Trophoblast cell (in vitro differentiated cells and primary cell): ENCODE data around the gene MTSS2.

Experiments
- DNase-seq, 2 donors: peaks; one replicate each; pipeline ENCODE4 v3.0.0-alpha.2; 2016
- H2AFZ ChIP-seq: 2 replicates; pipeline ENCODE4 v1.6.1; 2013; ENCODE audit warnings: low read length, moderate library complexity, mild to moderate bottlenecking; ENCODE audit not compliant: insufficient read depth, poor library complexity
- H2AK5ac ChIP-seq: 2 replicates; pipeline ENCODE4 v1.6.1; 2013; ENCODE audit warnings: mild to moderate bottlenecking, low read length
- H2BK120ac ChIP-seq: 2 replicates; pipeline ENCODE4 v1.6.1; 2013; ENCODE audit warnings: low read length, mild to moderate bottlenecking, moderate library complexity; ENCODE audit not compliant: insufficient read depth, poor library complexity
- H2BK12ac ChIP-seq: 2 replicates; pipeline ENCODE4 v1.6.1; 2013; ENCODE audit warnings: mild to moderate bottlenecking, low read length, moderate library complexity
- H2BK5ac ChIP-seq: 2 replicates; pipeline ENCODE4 v1.6.1; 2013; ENCODE audit warnings: low read length, low read depth, moderate library complexity, mild to moderate bottlenecking; ENCODE audit not compliant: poor library complexity
- H3K14ac ChIP-seq: 2 replicates; pipeline ENCODE4 v1.6.1; 2013; ENCODE audit warnings: mild to moderate bottlenecking, low read length
- H3K18ac ChIP-seq: 2 replicates; pipeline ENCODE4 v1.6.1; 2013; ENCODE audit warnings: mild to moderate bottlenecking, low read length
- H3K23ac ChIP-seq: 2 replicates; pipeline ENCODE4 v1.6.1; 2013; ENCODE audit warnings: low read length
- H3K27ac ChIP-seq: 2 replicates; pipeline ENCODE4 v1.5.1; 2013; ENCODE audit warnings: low read depth, mild to moderate bottlenecking, inconsistent platforms, low read length, moderate library complexity
- H3K27me3 ChIP-seq: 2 replicates; pipeline ENCODE4 v1.6.1; 2013; ENCODE audit warnings: inconsistent platforms, mild to moderate bottlenecking, low read length, moderate library complexity; ENCODE audit not compliant: insufficient read depth
- H3K36me3 ChIP-seq, 2 experiments: 1 replicate in 1 of 2; 2 replicates in 1 of 2; pipeline ENCODE4 v1.6.1; 2013; ENCODE audit warnings: low read length in 2 of 2, mild to moderate bottlenecking in 2 of 2, moderate library complexity in 1 of 2; ENCODE audit not compliant: insufficient read depth in 2 of 2, control insufficient read depth in 1 of 2
- H3K4ac ChIP-seq: 2 replicates; pipeline ENCODE4 v1.6.1; 2013; ENCODE audit warnings: low read depth, mild to moderate bottlenecking, low read length, moderate library complexity
- H3K4me1 ChIP-seq, 2 experiments: 1 replicate in 1 of 2; 2 replicates in 1 of 2; pipeline ENCODE4 v1.6.1; 2013; ENCODE audit warnings: low read length in 2 of 2, mild to moderate bottlenecking in 2 of 2, moderate library complexity in 1 of 2; ENCODE audit not compliant: insufficient read depth in 2 of 2, control insufficient read depth in 1 of 2
- H3K4me2 ChIP-seq: 2 replicates; pipeline ENCODE4 v1.6.1; 2013; ENCODE audit warnings: inconsistent platforms, mild to moderate bottlenecking, low read length, moderate library complexity
- H3K4me3 ChIP-seq: 2 replicates; pipeline ENCODE4 v1.5.1; 2013; ENCODE audit warnings: mild to moderate bottlenecking, low read depth, low read length, inconsistent platforms
- H3K79me1 ChIP-seq: one replicate; pipeline ENCODE4 v1.6.1; 2013; ENCODE audit warnings: low read length
- H3K79me2 ChIP-seq: 2 replicates; pipeline ENCODE4 v1.6.1; 2013; ENCODE audit warnings: low read length, mild to moderate bottlenecking; ENCODE audit not compliant: control insufficient read depth, insufficient read depth, poor library complexity
- H3K9ac ChIP-seq: 2 replicates; pipeline ENCODE4 v1.6.1; 2013; ENCODE audit warnings: mild to moderate bottlenecking, low read length
- H3K9me3 ChIP-seq: 2 replicates; pipeline ENCODE4 v1.6.1; 2013; ENCODE audit warnings: low read depth, mild to moderate bottlenecking, control low read depth, inconsistent platforms, low read length; ENCODE audit not compliant: insufficient read depth
- H4K12ac ChIP-seq: 2 replicates; pipeline ENCODE4 v1.6.1; 2013; ENCODE audit warnings: low read depth, mild to moderate bottlenecking, low read length, moderate library complexity
- H4K8ac ChIP-seq: 2 replicates; pipeline ENCODE4 v1.6.1; 2013; ENCODE audit warnings: low read depth, mild to moderate bottlenecking, low read length, moderate library complexity
- H4K91ac ChIP-seq: one replicate; pipeline ENCODE4 v1.6.1; 2013; ENCODE audit warnings: low read depth, mild to moderate bottlenecking, low read length, moderate library complexity
- WGBS: extraction: QIAGEN DNeasy Blood & Tissue Kit; methylation state at CpG from one replicate; pipeline ENCODE4 v1.1.7; 2013; ENCODE audit warnings: missing lambda C conversion rate; ENCODE audit not compliant: insufficient read length, insufficient coverage; ENCODE audit errors: extremely low coverage; 5-methylcytosine and 5-hydroxymethylcytosine counted together

The MTSS2 gene

DNA sequence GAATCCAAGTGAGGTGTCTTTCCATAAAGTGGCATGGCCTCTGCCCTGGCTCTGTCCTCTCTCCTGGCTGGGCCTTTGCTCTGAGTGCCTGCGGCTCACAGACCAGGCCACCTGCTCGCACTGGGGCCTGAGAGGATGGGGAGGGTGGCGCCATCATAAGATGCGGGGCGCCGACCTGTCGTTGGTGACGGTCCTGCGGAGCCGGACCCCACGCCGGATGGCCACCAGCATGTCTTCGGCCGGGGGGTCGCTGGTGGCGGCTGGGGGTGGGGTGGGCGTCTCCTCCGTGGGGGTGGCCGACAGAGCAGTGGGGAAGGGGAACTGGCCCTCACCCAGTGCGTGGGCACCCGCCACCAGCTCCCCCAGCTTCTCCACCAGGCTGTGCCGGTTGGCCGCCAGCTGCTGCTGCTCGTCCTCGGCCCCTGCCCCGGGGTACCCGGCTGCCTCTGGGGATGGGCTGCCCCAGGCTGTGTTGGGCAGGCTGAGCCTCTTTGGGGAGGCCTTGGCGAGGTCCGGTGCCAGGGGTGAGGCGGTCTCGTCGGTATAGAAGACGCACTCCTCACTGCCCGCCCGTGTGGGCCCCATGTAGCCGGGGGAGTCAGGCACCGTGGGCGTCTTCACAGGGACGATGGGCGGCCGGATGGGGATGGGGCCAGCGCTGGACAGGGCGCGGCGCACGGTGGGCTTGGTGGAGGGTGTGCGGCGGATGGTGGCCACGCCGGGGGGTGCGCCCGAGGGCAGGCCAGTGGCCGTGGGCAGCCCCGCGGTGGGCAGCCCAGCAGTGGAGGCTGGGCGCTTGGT, 22.1 kb downstream of the MTSS2 start:
- no peak overlapping the region for H2AK5ac ChIP-seq
- no peak for DNase-seq
- no peak overlapping the region for H3K9ac ChIP-seq
- no peak overlapping the region for H3K14ac ChIP-seq
- H3K79me2 ChIP-seq: no peaks in the 10 kb centered on the region
- H3K23ac ChIP-seq: no peak overlapping the region
- no peak overlapping the region for H2BK5ac ChIP-seq
- H3K79me1 ChIP-seq: no peaks in the 10 kb centered on the region
- H3K9me3 ChIP-seq: no peaks in the 10 kb centered on the region
- H3K27me3 ChIP-seq: no peaks in the 10 kb centered on the region
- H3K27ac ChIP-seq: no peak overlapping the region
- no peak overlapping the region for H2BK12ac ChIP-seq
- H4K12ac ChIP-seq: no peak overlapping the region
- H3K4me1 ChIP-seq: peaks cover 0 to 2% of the 10 kb centered on the region in 2 experiments
- H3K4me2 ChIP-seq: no peak overlapping the region
- no CpG with 5 or more reads among the region's 56 CpGs for WGBS
- H3K18ac ChIP-seq: no peak overlapping the region
- no peak overlapping the region for H3K4ac ChIP-seq
- no peak overlapping the region for H4K91ac ChIP-seq
- H4K8ac ChIP-seq: no peak overlapping the region
- H3K36me3 ChIP-seq: peaks cover 52 to 54% of the 10 kb centered on the region in 2 experiments
- H2AFZ ChIP-seq: no peak overlapping the region
- no peak overlapping the region for H2BK120ac ChIP-seq
- H3K4me3 ChIP-seq: peak overlapping the region; percentile 33

DNA sequence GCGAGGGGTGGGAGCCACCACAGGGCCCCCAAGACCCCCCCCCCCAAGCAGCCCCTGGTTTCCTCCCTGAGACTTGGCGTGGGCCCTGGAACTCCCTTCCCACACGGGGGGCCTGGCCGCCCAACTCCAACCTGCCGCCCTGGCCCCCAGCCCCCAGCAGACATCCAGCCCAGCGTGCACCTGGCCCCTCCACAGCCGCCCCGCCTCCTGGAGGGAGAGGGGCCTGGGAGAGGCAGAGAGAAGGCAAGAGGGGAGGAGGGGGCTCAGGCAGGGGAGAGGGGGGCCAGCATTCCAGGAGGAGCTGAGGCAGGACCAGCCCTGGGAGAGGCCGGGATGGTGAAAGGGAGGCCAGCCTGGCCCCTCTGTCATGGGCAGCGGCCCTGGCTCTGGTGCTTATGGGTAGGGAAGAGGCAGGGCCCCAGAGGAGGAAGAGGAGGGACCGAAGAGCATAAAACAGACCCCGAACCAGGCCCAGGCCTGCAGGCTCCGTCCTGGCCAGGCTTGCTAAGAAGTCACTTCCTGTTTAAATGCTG, 22.8 kb downstream of the MTSS2 start:
- no peak overlapping the region for H2BK5ac ChIP-seq
- no peak overlapping the region for H4K8ac ChIP-seq
- H3K4ac ChIP-seq: no peak overlapping the region
- no peak overlapping the region for H3K4me3 ChIP-seq
- no peak overlapping the region for H4K91ac ChIP-seq
- H3K79me2 ChIP-seq: no peaks in the 10 kb centered on the region
- H2BK12ac ChIP-seq: no peak overlapping the region
- WGBS: no CpG with 5 or more reads among the region's 13 CpGs
- H3K79me1 ChIP-seq: no peaks in the 10 kb centered on the region
- DNase-seq: no peak
- H3K36me3 ChIP-seq: peaks cover 49 to 50% of the 10 kb centered on the region in 2 experiments
- no peaks in the 10 kb centered on the region for H3K9me3 ChIP-seq
- H3K4me2 ChIP-seq: no peak overlapping the region
- no peak overlapping the region for H3K14ac ChIP-seq
- peaks cover 0 to 2% of the 10 kb centered on the region in 2 experiments for H3K4me1 ChIP-seq
- H3K23ac ChIP-seq: no peak overlapping the region
- no peak overlapping the region for H4K12ac ChIP-seq
- H3K27me3 ChIP-seq: no peaks in the 10 kb centered on the region
- no peak overlapping the region for H2AFZ ChIP-seq
- H2BK120ac ChIP-seq: no peak overlapping the region
- no peak overlapping the region for H3K9ac ChIP-seq
- H3K27ac ChIP-seq: no peak overlapping the region
- no peak overlapping the region for H3K18ac ChIP-seq
- H2AK5ac ChIP-seq: no peak overlapping the region

DNA sequence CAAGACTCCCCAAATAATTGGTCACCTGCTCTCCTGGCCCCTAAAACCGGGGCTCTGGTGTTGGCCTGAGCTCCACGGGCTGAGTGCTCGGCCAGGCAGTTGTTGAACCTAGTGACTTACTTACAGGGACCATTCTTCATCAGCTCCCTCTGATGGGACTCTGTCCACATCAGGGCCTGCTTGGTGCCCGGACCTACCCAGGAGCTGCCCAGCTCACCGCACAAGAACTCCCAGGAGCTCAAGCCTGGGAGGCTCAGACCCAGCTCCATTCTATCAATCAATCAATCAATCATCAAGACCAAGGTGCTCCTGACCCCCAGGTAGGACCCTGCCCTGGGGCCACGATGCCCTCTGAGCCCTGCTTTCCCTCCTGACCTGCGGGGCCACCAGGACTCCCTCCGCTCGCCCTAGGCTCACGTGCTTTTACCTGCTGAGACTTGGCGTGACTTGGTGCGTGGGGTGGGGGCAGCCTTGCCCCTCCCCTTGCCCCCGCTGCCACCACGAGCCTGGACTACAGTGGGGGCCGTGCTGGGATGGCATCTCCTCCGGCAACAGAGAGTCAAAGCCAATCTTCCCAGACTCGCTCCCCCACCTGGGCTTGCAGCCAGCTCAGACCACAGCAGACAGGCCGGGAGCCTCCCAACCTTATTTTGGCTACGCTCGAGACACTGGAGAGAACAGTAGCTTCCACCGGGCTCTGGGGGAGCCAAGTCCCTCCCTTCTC, 23.8 kb downstream of the MTSS2 start:
- H3K9me3 ChIP-seq: no peaks in the 10 kb centered on the region
- H3K9ac ChIP-seq: no peak overlapping the region
- no CpG with 5 or more reads among the region's 21 CpGs for WGBS
- H3K18ac ChIP-seq: no peak overlapping the region
- no peak overlapping the region for H4K91ac ChIP-seq
- H2BK120ac ChIP-seq: no peak overlapping the region
- H2AFZ ChIP-seq: no peak overlapping the region
- H3K36me3 ChIP-seq: peaks cover 46% of the 10 kb centered on the region in 2 experiments
- H4K12ac ChIP-seq: no peak overlapping the region
- H3K4ac ChIP-seq: no peak overlapping the region
- no peak overlapping the region for H3K27ac ChIP-seq
- no peak overlapping the region for H2BK12ac ChIP-seq
- H3K4me1 ChIP-seq: peaks cover 0 to 2% of the 10 kb centered on the region in 2 experiments
- no peak for DNase-seq
- no peak overlapping the region for H2BK5ac ChIP-seq
- H3K14ac ChIP-seq: no peak overlapping the region
- no peaks in the 10 kb centered on the region for H3K79me1 ChIP-seq
- H3K4me2 ChIP-seq: no peak overlapping the region
- H3K79me2 ChIP-seq: no peaks in the 10 kb centered on the region
- H2AK5ac ChIP-seq: no peak overlapping the region
- no peak overlapping the region for H4K8ac ChIP-seq
- no peak overlapping the region for H3K4me3 ChIP-seq
- no peak overlapping the region for H3K23ac ChIP-seq
- H3K27me3 ChIP-seq: no peaks in the 10 kb centered on the region

DNA sequence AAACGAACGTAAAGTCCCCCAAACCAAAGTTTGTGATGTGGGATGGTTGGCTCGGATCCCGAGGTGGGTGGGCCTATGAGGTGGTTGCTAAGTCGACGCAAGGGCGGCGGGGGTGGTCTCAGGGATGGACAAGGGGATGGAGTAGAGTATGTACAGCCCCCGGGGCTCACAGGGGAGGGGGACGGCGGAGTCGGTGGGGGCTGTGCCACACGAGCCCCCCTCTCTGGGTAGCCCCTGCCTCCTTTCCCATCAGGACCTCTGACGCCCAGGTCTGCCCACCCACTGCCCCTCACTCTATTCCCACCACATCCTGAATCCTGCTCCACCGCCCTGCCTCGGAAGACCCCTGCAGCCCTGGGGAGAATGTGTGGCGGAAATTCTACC, 24.3 kb downstream of the MTSS2 start:
- no peak overlapping the region for H3K4me2 ChIP-seq
- no peak overlapping the region for H2AFZ ChIP-seq
- no CpG with 5 or more reads among the region's 17 CpGs for WGBS
- H4K91ac ChIP-seq: no peak overlapping the region
- H2BK12ac ChIP-seq: no peak overlapping the region
- H3K27ac ChIP-seq: no peak overlapping the region
- no peaks in the 10 kb centered on the region for H3K27me3 ChIP-seq
- H3K14ac ChIP-seq: no peak overlapping the region
- H3K4ac ChIP-seq: no peak overlapping the region
- no peak overlapping the region for H2BK5ac ChIP-seq
- H3K4me3 ChIP-seq: no peak overlapping the region
- H4K12ac ChIP-seq: no peak overlapping the region
- peaks cover 43% of the 10 kb centered on the region in 2 experiments for H3K36me3 ChIP-seq
- no peak overlapping the region for H2BK120ac ChIP-seq
- H3K23ac ChIP-seq: no peak overlapping the region
- H3K79me1 ChIP-seq: no peaks in the 10 kb centered on the region
- no peak overlapping the region for H3K18ac ChIP-seq
- H3K79me2 ChIP-seq: no peaks in the 10 kb centered on the region
- no peak for DNase-seq
- no peak overlapping the region for H3K9ac ChIP-seq
- H2AK5ac ChIP-seq: no peak overlapping the region
- peaks cover 0 to 2% of the 10 kb centered on the region in 2 experiments for H3K4me1 ChIP-seq
- peaks cover 3% of the 10 kb centered on the region for H3K9me3 ChIP-seq
- no peak overlapping the region for H4K8ac ChIP-seq
